HG03354 (cell line): ENCODE measurements around the gene MSRB3.
A peak's percentile ranks its signal among the peaks of the same experiment; 100 is the strongest.
"Not testable (repeated sequence)": the region's sequence is repeated elsewhere in the genome, so short reads cannot be mapped to it uniquely, and the experiment has no call there.

Experiments
- ATAC-seq: cut with Tn5 transposase; IDR thresholded peaks from one replicate; pipeline ENCODE4 v1.9.1; 2021; ENCODE audit warnings: mild to moderate bottlenecking; ENCODE audit not compliant: unreplicated experiment, poor library complexity, severe bottlenecking

Gene MSRB3

DNA sequence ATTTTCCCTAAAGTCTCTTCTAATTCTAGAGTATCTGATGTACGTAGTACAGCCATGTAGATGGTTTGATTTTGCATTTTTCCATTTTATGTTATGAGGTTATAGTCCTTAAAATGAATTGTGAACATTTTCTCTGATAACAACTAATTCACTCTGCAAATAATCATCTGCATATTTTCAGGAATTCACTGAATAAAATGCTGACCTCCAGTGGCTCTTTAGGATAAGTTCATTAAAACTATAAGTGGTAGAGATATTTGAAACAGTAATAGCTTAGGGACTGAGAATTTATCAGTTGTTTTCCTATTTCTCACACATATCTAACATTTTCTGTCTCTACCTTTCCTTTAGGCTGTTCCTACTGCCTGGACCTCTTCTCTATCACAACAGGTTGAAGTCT lies 4.4 kb downstream of the MSRB3 start:
- ATAC-seq = no peak

DNA sequence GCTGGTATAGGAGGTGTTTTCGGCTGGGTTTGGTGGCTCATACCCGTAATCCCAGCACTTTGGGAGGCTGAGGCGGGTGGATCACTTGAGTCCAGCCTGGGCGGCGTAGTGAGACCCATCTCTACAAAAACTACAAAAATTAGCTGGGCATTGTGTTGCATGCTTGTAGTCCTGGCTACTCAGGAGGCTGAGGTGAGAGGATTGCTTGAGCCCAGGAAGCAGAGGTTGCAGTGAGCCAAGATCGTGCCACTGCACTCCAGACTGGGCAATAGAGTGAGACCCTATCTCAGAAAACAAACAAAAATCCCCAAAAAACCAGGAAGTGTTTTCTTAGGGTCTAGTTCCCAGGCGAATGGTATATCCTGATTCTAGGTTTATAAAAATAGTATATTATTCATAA lies 7.0 kb downstream of the MSRB3 start:
- ATAC-seq = not testable (repeated sequence)

DNA sequence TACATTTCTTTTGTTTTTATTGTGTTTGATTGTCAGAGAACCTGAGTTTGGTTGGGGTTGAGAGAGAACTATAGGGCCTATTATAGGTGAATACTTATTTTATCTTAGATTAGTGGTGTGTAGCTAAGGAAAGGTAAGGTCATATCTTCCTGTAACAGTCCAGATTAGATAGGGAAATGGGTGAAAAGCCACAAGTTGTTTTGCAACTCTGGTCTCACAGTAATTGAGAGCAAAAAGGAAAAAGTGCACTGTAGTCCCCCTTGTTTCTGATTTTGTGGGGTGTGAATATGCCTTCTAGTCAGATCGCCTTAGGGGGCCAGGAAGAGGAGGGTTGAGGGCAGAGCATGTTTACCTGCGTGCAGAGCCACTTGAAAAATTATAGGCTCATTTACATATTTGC lies 8.9 kb downstream of the MSRB3 start:
- ATAC-seq = no peak

DNA sequence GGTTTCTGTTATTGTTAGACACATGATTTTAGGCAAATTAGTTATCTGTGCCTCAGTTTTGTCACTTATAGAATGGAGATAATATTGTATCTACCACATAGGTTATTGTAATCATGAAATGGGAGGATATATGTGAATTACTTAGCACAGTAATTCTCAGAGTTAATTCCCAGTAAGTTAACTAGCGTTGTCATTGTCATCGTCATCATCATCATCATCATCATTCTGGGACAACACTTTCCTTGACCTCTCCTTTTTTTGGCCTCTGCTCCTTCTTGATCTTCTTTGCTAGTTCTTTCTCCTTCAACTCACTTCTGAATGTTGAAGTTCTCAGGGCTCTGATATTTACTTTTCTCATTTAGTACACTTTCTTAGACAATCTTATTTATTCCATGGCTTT lies 13.8 kb downstream of the MSRB3 start:
- no peak for ATAC-seq

DNA sequence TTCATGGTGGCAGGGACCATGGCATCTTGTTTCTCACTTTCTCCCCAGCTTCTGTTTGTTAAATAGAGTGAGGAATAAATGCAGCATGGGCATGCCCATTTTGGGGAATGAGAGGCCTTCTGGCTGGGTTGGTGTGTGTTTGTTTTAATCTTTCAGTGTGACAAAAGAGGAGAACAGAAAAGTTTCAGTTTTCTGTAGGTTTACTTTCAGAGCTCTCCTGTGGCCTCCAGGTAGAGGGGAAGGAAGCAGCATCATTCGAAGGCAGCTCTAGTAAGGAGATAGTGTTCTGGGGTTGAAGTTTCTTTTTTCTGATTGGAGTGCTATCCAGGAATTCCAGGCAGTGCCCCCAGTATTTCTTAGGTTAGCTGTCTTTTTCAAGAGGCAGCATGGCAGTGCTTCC lies 15.3 kb downstream of the MSRB3 start:
- no peak for ATAC-seq

DNA sequence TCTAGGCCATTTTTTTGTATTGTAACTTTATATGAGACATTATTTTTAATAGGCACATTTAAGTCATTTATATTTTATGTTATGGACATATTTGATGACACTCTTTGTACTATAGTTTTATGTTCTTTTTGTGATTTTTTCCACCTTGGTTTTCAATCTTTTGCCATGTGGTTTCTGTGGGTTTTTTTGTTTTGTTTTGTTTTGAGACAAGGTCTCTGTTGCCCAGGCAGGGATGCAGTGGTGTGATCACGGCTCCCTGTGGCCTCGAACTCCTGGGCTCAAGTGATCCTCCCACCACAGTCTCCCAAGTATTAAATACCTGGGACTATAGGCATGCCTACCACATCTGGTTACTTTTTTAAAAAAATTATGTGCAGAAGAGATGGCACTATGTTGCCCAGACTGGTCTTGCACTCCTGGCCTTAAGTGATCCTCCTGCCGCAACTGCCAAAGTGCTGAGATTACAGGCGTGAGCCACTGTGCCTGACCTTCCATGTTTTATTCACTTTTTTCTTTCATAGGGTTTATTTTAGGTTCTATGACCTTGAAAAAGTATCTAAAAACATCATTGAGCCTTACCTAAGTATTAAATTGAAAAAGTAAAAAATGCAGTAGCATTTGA lies 16.3 kb downstream of the MSRB3 start:
- no peak for ATAC-seq

DNA sequence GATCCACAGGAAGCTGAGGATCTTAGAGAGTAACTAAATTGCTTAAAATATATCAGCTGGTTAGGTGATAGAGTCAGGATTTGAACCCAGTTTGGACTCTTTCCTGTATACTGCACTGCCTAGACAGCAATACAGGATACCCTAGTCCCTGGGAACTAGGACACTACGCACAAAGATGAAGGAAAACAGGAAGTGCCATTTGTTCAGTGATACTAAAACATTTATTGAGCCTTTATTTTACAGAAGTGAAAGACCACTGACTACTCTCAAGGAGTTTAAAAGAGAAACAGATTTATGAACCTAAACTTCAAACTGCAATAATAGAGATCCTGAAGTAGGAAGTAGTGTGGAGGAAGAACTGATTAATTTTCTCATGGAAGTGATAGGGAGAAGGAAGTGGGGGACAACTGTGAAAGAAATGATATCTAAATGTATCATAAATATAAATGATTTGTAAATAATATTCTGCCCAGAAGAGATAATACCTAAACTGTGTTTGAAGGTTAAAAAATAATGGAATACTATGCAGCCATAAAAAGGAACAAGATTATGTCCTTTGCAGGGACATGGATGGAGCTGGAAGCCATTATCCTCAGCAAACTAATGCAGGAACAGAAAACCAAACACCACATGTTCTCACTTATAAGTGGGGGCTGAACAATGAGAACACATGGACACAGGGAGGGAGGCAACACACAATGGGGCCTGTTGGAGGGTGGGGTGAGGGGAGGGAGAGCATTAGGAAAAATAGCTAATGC lies 18.2 kb downstream of the MSRB3 start:
- no peak for ATAC-seq

DNA sequence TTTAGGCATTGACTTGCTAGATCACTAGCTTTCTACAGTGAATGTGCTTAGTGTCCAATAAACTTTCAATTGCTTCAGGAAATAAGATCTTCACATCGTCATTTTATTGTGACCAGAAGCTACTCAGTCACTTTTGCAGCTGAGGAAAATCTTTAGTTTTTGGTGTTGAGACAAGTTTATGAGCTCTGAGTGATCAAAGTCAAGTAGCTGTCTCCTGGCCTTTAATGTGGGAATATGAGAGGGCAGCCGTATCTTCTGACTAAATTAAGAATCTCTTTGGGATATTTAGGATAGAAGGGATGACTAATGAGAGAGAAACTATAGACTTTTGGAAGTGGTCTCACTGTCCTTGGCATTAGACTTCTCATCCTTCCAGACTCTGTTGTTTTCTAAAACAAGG lies 21.6 kb downstream of the MSRB3 start:
- no peak for ATAC-seq

DNA sequence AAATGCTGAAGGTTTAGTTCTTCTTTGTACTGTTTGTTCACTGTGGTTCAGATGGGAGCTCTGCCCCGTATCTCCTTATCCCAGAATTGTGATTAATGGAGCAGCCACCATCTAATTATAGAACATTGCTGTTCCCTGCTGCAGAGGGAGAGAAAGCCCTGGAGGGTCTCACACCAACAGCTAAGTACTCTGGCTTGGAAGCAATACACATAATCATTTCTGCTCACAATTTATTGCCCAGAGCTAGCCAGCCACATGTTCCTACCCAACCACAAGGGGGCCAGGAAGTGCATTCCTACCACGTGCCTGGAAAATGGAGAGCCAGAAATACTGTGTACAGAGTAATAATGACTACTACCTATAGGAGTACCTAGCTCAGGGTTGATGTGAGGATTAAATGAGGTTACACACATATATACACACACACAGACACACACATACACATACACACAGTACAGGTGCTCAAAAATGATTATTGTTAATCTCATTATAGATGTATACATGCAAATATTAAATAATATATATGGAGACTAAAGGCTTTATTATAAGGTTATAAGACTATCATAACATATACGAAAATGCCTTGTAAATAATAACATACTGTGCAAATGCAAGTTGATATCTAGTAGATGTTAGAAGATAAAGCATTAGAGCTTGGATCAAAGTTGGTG lies 22.3 kb downstream of the MSRB3 start:
- no peak for ATAC-seq

DNA sequence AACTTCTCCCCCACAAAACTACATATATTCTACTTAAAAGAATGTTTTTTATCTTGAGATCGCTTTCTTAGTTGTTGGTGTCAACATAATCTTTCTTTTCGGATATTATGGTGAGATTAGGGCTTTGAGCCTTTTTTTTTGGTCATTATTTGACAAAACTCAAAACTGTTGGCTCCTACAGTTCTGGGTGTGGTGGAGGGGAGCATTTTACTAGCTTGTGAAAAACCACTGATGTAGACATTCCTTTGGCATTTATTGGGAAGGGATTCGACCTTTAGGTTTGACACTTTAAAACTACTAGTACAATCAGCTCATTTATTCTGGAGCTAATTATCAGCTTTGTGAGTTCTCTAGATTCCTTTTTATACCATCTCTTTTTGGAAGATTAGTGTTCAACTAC lies 24.4 kb downstream of the MSRB3 start:
- no peak for ATAC-seq

DNA sequence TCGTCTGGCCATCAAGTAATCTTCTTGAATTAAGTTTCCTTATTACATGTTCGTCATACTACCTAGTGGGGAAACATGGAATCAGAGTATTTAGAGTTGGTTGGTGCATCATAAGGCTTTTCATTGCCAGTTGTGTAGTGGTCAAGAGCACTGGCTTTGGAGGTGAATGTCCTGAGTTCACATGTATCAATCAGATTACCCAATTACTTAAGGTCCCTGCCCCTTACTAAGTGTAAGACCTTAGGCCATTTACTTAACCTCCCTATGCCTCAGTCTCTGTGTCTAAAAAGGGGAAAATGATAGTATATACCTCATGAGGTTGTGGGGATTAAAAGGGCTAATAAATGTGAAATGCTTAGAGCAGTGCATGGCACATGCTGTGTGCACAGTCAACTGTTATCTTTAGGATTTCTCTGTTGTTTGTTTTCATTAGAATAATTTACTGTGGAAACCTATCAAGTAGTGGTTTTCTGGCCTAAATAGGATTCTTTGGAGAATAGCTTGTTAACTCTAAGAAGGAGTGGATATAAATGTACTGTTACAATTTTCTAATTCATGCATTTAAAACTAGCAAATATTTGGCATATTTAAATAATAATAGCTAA lies 27.0 kb downstream of the MSRB3 start:
- ATAC-seq = no peak

DNA sequence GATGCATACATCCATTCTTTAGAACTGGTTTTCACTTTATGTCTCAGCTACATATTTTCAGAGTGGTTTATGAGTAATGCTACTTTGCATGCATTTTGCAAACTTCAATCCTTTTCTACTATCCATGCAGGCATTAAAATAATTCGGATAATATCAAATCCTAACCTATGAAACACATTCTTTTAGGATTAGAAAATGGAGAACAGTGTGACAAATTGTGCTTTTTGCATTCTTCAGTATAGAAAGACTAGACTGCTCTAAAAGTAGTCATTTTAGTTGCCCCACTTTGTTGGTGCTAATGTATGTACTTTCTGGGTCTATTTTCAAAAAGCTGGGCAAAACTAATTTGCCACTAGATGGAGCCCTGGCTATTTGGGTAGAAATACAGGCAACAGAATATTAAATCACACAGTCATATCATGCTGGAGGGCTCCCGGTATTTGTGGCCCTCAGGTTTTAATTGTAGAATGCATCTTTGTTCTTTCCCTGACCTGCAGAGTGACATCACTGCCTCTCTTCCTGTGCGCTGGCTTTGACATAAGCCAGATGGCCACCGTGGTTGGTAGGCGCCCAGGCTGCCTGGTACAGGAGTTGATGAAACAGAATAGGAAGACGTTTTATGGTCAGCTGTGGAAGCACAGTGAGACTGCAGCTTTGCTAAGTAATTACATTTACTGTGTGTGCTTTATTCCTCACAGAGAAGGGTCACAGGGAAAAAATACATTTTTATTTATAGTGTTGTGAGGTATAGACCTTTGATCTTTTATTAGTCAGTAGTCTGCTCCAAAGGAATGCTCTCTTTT lies 28.1 kb downstream of the MSRB3 start:
- ATAC-seq = peak; percentile 44

DNA sequence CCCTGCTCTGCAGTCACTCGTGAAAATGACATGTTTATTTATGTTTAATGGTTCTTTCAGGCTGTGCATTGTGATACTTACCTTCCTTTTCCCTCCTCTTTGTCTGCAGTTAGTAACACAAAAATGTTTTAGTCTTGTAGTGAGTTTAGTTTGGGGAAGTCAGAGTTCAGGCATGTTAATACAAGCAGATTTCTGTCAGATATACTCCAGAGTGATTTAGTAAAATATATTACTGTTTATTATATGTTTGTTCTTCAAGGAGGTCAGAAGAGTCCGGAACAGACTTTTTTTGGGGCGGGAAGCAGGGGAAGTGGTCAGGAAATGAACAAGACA lies 28.7 kb downstream of the MSRB3 start:
- ATAC-seq = no peak

DNA sequence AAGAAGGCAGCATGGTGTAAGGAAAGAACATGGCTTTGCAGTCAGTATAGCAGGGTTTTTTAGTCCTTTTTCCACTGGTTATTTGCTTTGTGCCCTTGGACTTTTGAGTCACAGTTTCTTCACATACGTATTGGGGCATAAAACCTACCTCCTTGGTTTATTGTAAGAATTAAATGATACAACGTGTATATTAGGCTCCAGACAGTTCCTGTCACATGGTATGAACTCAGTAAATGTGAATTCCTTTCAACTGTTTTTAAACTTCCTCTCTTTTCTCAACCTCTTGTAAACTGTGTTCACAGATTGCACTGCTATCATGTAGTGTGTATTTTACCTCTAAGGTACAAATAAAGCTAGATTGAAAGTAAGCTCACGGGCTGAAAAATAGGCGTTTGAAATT lies 29.5 kb downstream of the MSRB3 start:
- ATAC-seq = no peak

DNA sequence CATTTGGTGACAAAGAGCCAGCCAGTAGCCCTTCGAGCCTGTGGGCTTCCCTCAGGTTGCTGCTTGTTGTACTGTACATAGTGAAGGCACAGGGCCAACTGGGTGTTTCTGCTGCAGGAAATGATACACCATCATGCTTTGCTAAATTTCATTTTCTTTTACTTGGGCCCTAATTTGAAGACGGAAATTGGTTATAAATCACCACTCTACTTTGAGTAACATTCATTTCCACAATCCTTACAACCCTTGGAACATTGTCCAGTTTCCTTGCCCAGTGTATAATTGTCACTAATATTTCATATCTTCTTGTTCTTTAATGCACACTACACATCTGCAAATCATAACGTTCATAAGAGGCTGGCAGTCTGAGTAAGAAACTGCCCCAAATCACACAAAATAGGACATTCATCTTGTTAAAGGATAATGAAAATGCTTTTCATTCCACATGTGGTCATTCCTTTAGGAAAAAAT lies 30.2 kb downstream of the MSRB3 start:
- no peak for ATAC-seq

DNA sequence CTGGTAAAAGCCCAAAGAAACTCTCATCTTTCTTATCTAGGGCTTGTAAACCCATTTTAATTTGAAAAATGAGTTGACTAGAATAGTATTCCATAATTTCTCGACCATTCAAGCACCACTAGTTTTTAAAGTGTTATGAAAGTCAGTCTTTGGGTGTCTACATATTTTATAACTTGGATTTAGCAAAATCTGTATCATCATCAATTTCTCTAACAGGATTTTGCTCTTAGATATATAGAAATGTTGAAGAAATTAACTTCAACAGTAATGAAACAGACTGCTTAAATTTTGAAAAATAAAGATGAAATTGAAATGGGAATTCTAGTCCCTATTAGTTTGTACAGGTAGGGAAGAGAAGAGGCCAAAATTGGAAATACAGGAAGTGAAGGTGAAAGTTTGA lies 32.8 kb downstream of the MSRB3 start:
- no peak for ATAC-seq

DNA sequence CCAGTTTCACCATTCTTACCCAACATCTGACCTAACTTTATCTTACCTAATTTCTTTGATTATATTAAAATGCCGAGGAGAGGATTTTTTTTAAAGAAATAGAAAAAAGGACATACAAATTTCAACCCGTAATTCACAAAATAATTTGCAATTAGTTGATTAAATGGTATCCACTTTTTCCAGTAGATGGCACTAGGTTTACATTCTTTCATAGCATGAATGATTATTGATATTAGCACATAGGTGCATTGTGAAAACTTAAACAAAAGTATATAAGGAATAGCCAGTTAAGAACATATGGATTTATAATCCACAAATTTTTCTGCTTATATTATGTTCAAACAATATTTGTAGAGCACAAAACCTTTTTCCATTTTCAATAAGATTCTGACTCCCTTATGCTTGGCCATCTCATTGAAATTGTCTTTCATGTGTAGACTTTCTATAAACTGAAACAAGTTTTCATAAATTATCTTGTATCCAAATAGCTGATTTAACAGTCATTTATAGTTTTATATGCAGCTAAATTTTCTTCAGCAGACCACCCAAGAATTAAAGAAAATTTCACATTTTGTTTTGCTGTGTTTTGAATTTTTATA lies 35.3 kb downstream of the MSRB3 start:
- no peak for ATAC-seq

DNA sequence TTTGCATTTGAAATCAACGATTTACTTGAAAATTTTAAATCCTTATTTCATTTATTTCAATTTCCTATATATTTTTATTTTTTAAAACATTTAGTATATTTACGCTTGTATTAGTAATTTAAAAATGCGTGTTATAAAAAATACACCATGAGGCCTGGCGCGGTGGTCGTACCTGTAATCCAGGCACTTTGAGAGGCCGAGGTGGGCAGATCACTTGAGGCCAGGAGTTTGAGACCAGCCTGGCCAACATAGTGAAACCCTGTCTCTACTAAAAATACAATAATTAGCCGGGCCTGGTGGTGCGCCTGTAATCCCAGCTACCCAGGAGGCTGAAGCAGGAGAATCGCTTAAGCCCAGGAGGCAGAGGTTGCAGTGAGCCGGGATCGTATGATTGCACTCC lies 36.8 kb downstream of the MSRB3 start:
- not testable (repeated sequence) for ATAC-seq

DNA sequence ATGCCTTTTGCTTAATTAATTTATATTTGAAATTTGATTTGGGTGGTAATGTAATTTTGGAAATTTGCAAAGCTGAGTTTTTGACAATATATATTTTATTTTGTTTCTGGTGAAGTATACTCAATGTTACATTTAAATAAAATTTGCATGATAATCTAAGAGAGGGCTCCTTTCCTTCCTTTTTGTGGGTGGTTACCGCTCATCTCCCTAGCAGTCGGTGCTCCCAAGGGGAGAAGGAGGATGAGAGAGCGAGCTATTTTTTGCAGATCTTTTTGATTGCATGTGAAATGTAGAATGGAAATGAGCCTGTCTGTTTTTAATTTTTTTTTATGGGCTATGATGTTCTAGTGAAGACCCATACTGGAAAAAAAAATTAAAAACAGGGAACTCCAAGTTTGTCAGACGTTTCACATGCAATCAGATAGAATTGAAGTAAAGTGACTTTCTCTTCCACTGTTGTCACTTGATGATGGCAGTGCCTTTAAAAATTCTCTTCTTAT lies 39.8 kb downstream of the MSRB3 start:
- no peak for ATAC-seq
